Measurements from ENCODE around the gene SSC5D. TPM values are rescaled to one million over a fixed set of nuclear protein-coding genes. Genes with fewer than 3 reads are reported as not detected.

The SSC5D gene
- total RNA-seq, 1 donor from 2014 or later = 1.1 TPM

GRCh38 chr19:55481794-55482155, 6.5 kb upstream of the SSC5D start:
- H3K27me3 Mint-ChIP-seq = no peaks in the 10 kb centered on the region
- H3K27ac Mint-ChIP-seq = no peak overlapping the region
- no peak overlapping the region for H3K4me3 Mint-ChIP-seq (ENCODE audit: low read depth)
- DNase-seq (ENCODE audit: low spot score, unreplicated experiment) = no peak
- peaks cover 6% of the 10 kb centered on the region for H3K36me3 Mint-ChIP-seq (ENCODE audit: insufficient read depth)
- TF ChIP-seq CTCF (IDR thresholded peaks at IDR 0.05; ENCODE audit: unreplicated experiment) = no peak
- peaks cover 17% of the 10 kb centered on the region for H3K4me1 Mint-ChIP-seq (ENCODE audit: low read depth)
- no peaks in the 10 kb centered on the region for H3K9me3 Mint-ChIP-seq (ENCODE audit: low read depth)

- DNase-seq (ENCODE audit: low spot score, unreplicated experiment) = no peak
- Mint-ChIP-seq H3K27ac (no peak overlapping the region), H3K27me3 (no peaks in the 10 kb centered on the region), H3K4me3 (ENCODE audit: low read depth) (no peak overlapping the region), H3K4me1 (ENCODE audit: low read depth) (peaks cover 18% of the 10 kb centered on the region), H3K9me3 (ENCODE audit: low read depth) (no peaks in the 10 kb centered on the region), H3K36me3 (ENCODE audit: insufficient read depth) (peaks cover 6% of the 10 kb centered on the region)
- TF ChIP-seq CTCF (IDR thresholded peaks at IDR 0.05; ENCODE audit: unreplicated experiment) = no peak
Observed at GRCh38 chr19:55482156-55482961, 5.9 kb upstream of the SSC5D start.

- H3K27ac Mint-ChIP-seq = no peak overlapping the region
- DNase-seq (ENCODE audit: low spot score, unreplicated experiment) = no peak
- H3K36me3 Mint-ChIP-seq (ENCODE audit: insufficient read depth) = peaks cover 6% of the 10 kb centered on the region
- H3K4me1 Mint-ChIP-seq (ENCODE audit: low read depth) = peaks cover 16% of the 10 kb centered on the region
- no peaks in the 10 kb centered on the region for H3K9me3 Mint-ChIP-seq (ENCODE audit: low read depth)
- H3K4me3 Mint-ChIP-seq (ENCODE audit: low read depth) = no peak overlapping the region
- H3K27me3 Mint-ChIP-seq = no peaks in the 10 kb centered on the region
- TF ChIP-seq CTCF (IDR thresholded peaks at IDR 0.05; ENCODE audit: unreplicated experiment) = no peak
Observed at GRCh38 chr19:55482967-55483705, 5.1 kb upstream of the SSC5D start.

- TF ChIP-seq CTCF (IDR thresholded peaks at IDR 0.05; ENCODE audit: unreplicated experiment) = no peak
Observed at GRCh38 chr19:55483706-55484592, 4.3 kb upstream of the SSC5D start.

More at GRCh38 chr19:55483706-55484592, 4.3 kb upstream of the SSC5D start:
- DNase-seq (ENCODE audit: low spot score, unreplicated experiment) = no peak
- Mint-ChIP-seq H3K9me3 (ENCODE audit: low read depth) (no peaks in the 10 kb centered on the region), H3K36me3 (ENCODE audit: insufficient read depth) (peaks cover 3% of the 10 kb centered on the region), H3K27me3 (no peaks in the 10 kb centered on the region), H3K4me1 (ENCODE audit: low read depth) (peaks cover 13% of the 10 kb centered on the region), H3K4me3 (ENCODE audit: low read depth) (peak overlapping the region; percentile 85), H3K27ac (no peak overlapping the region)

All from progenitor cell of endocrine pancreas (in vitro differentiated cells).